Endodermal cell (in vitro differentiated cells): Measurements from ENCODE around the gene OPN1SW. TPM values are rescaled to one million over a fixed set of nuclear protein-coding genes. Genes with fewer than 3 reads are reported as not detected.

Source experiments
- DNase-seq: peaks from one replicate; pipeline ENCODE4 v3.0.0-alpha.2; 2017
- H3K27ac ChIP-seq: 2 replicates; pipeline ENCODE4 v1.5.1; 2013; ENCODE audit warnings: mild to moderate bottlenecking, low read depth, low read length, moderate library complexity
- H3K27me3 ChIP-seq: 2 replicates; pipeline ENCODE4 v1.6.1; 2013; ENCODE audit warnings: mild to moderate bottlenecking, low read length, moderate library complexity; ENCODE audit not compliant: insufficient read depth, control insufficient read depth, poor library complexity, severe bottlenecking
- H3K36me3 ChIP-seq: 2 replicates; pipeline ENCODE4 v1.7.0; 2013; ENCODE audit warnings: mild to moderate bottlenecking, low read length, moderate library complexity; ENCODE audit not compliant: control insufficient read depth, insufficient read depth
- H3K4me1 ChIP-seq: one replicate; pipeline ENCODE4 v1.7.0; 2013; ENCODE audit warnings: low read length; ENCODE audit not compliant: control insufficient read depth, insufficient read depth
- H3K4me3 ChIP-seq: 2 replicates; pipeline ENCODE4 v1.5.1; 2013; ENCODE audit warnings: mild to moderate bottlenecking, low read length, moderate library complexity
- H3K9ac ChIP-seq: 2 replicates; pipeline ENCODE4 v1.6.1; 2013; ENCODE audit warnings: mild to moderate bottlenecking, low read length, moderate library complexity; ENCODE audit not compliant: poor library complexity, severe bottlenecking; ENCODE audit errors: extremely low read depth
- H3K9me3 ChIP-seq: 2 replicates; pipeline ENCODE4 v1.6.1; 2013; ENCODE audit warnings: mild to moderate bottlenecking, low read length, moderate library complexity; ENCODE audit not compliant: control insufficient read depth
- H3K27ac Mint-ChIP-seq: 2 replicates; pipeline ENCODE4 v1.8.0; 2020; ENCODE audit warnings: mixed read lengths
- H3K27me3 Mint-ChIP-seq: 2 replicates; pipeline ENCODE4 v1.8.0; 2021; ENCODE audit warnings: mild to moderate bottlenecking, mixed read lengths; ENCODE audit not compliant: insufficient read depth
- H3K36me3 Mint-ChIP-seq: 2 replicates; pipeline ENCODE4 v1.8.0; 2020; ENCODE audit warnings: low read depth, mixed read lengths
- H3K4me1 Mint-ChIP-seq: 2 replicates; pipeline ENCODE4 v1.8.0; 2020; ENCODE audit warnings: mixed read lengths
- H3K4me3 Mint-ChIP-seq: 2 replicates; pipeline ENCODE4 v1.8.0; 2020; ENCODE audit warnings: mild to moderate bottlenecking, moderate library complexity, mixed read lengths
- H3K9me3 Mint-ChIP-seq: 2 replicates; pipeline ENCODE4 v1.8.0; 2020; ENCODE audit warnings: mild to moderate bottlenecking, mixed read lengths
- WGBS, 2 experiments: methylation state at CpG; one replicate each; pipeline versions ENCODE4 v1.1.5 to v1.1.7; 2013; ENCODE audit warnings: missing lambda C conversion rate in 2 of 2, mixed read lengths in 1 of 2; ENCODE audit not compliant: insufficient coverage in 1 of 2, insufficient read length in 1 of 2; 5-methylcytosine and 5-hydroxymethylcytosine counted together
- total RNA-seq, 2 donors: library from RNA; stranded (reverse); fragmentation: NEBNext Ultra II Directional in 1 of 2; extraction: Animal tissue kit (Norgen Biotek cat#: 25700) in 1 of 2; gene quantifications; 2 replicates in 1 of 2; 3 replicates in 1 of 2; pipeline ENCODE4 v1.2.1, GENCODE V29; 2021
- TF ChIP-seq, protein P1 (sequence below): fragments of 200-600 bp; sonication (generic); conservative IDR thresholded peaks from 2 replicates; pipeline ENCODE4 v1.5.0; 2021; ENCODE audit warnings: antibody characterized with exemption, mild to moderate bottlenecking

Gene OPN1SW
- total RNA-seq, 2 donors from 2014 or later = not detected

DNA sequence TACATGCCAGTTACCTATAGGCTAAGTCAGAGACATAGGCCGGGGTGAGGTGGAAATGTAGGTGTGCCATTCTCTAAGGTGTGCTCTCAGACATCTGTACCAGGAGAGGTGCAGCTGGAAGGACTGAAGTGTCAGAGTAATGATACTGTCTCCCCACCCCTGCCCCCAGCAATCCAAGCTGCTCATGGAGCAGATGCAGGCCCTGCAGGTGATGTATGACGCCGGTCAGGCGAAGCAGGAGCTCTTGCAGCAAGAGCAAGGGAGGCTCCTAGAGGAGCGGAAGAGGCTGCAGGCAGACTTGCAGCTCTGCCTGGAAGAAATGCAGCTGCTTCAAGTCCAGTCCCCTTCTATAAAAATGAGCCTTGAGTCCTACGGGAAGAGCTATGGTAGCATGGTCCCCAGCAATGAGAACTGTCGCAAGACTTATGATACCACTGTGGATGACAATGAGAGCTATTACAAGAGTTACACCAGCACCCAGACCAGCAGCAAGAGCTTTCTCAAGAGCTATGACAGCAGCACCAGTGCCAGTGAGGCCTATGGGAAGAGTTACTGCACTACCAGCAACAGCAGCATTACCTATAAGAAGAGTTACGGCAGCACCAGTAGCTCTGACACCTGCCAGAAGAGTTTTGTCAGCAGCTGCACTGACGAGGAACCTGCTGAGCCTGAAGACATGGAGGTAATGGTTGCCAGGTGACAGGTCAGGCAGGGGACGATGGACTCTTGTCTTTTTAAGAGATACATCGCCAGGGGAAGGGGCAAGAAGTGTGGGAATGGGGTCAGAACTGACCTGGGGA lies 36.2 kb upstream of the OPN1SW start:
- TF ChIP-seq, protein P1, sequence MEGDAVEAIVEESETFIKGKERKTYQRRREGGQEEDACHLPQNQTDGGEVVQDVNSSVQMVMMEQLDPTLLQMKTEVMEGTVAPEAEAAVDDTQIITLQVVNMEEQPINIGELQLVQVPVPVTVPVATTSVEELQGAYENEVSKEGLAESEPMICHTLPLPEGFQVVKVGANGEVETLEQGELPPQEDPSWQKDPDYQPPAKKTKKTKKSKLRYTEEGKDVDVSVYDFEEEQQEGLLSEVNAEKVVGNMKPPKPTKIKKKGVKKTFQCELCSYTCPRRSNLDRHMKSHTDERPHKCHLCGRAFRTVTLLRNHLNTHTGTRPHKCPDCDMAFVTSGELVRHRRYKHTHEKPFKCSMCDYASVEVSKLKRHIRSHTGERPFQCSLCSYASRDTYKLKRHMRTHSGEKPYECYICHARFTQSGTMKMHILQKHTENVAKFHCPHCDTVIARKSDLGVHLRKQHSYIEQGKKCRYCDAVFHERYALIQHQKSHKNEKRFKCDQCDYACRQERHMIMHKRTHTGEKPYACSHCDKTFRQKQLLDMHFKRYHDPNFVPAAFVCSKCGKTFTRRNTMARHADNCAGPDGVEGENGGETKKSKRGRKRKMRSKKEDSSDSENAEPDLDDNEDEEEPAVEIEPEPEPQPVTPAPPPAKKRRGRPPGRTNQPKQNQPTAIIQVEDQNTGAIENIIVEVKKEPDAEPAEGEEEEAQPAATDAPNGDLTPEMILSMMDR = no peak
- no peak overlapping the region for H3K27ac Mint-ChIP-seq
- peaks cover 12% of the 10 kb centered on the region for H3K4me1 ChIP-seq
- no peak overlapping the region for H3K4me3 ChIP-seq
- WGBS, 2 experiments = 87 to 91% methylated on average over 10 to 11 of the region's 11 CpGs
- no peak overlapping the region for H3K27ac ChIP-seq
- H3K9me3 ChIP-seq = no peaks in the 10 kb centered on the region
- H3K27me3 ChIP-seq = no peaks in the 10 kb centered on the region
- no peaks in the 10 kb centered on the region for H3K4me1 Mint-ChIP-seq
- H3K27me3 Mint-ChIP-seq = no peaks in the 10 kb centered on the region
- no peak overlapping the region for H3K4me3 Mint-ChIP-seq
- H3K9me3 Mint-ChIP-seq = no peaks in the 10 kb centered on the region
- H3K9ac ChIP-seq = no peak overlapping the region
- H3K36me3 Mint-ChIP-seq = peaks cover 7% of the 10 kb centered on the region
- no peak for DNase-seq
- peaks cover 8% of the 10 kb centered on the region for H3K36me3 ChIP-seq

- peaks cover 12% of the 10 kb centered on the region for H3K4me1 ChIP-seq
- H3K27ac ChIP-seq = no peak overlapping the region
- no peak overlapping the region for H3K4me3 ChIP-seq
- H3K9me3 ChIP-seq = no peaks in the 10 kb centered on the region
- no peak overlapping the region for H3K9ac ChIP-seq
- H3K27ac Mint-ChIP-seq = no peak overlapping the region
- TF ChIP-seq, protein P1 = no peak
- no peak overlapping the region for H3K4me3 Mint-ChIP-seq
- H3K9me3 Mint-ChIP-seq = no peaks in the 10 kb centered on the region
- no peaks in the 10 kb centered on the region for H3K27me3 Mint-ChIP-seq
- DNase-seq = no peak
- no peaks in the 10 kb centered on the region for H3K4me1 Mint-ChIP-seq
- peaks cover 16% of the 10 kb centered on the region for H3K36me3 Mint-ChIP-seq
- no peaks in the 10 kb centered on the region for H3K27me3 ChIP-seq
- 93 to 100% methylated on average over 2 to 3 of the region's 3 CpGs for WGBS, 2 experiments
- peaks cover 13% of the 10 kb centered on the region for H3K36me3 ChIP-seq
Measured at GRCh38 chr7:128810997-128811396, 35.4 kb upstream of the OPN1SW start.

DNA sequence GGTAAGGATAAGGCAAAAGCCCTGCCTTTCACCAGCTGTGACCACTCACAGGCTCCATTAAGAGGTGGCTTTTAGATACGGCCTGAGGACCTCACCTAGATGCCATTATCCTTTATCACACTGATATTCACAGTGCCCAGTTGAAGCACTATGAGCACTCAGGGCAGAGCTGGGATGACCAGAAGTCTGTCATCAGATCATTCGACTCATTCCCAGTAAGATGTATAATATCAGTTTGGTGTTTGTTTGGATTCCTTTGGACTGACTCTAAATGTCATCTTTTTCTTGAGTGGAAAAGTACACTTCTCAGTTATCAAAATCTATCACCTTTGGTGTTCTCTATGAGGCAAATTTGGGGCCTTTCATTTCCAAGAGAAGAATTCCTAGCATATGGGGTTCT lies 34.9 kb upstream of the OPN1SW start:
- H3K4me3 ChIP-seq = no peak overlapping the region
- WGBS, 2 experiments = 93 to 100% methylated on average over 2 of the region's 2 CpGs
- H3K27ac ChIP-seq = no peak overlapping the region
- Mint-ChIP-seq H3K4me1 (no peaks in the 10 kb centered on the region), H3K27ac (no peak overlapping the region), H3K4me3 (no peak overlapping the region), H3K36me3 (peaks cover 21% of the 10 kb centered on the region), H3K9me3 (no peaks in the 10 kb centered on the region), H3K27me3 (no peaks in the 10 kb centered on the region)
- no peaks in the 10 kb centered on the region for H3K9me3 ChIP-seq
- TF ChIP-seq, protein P1 = no peak
- no peaks in the 10 kb centered on the region for H3K27me3 ChIP-seq
- H3K36me3 ChIP-seq = peaks cover 13% of the 10 kb centered on the region
- H3K9ac ChIP-seq = no peak overlapping the region
- peaks cover 12% of the 10 kb centered on the region for H3K4me1 ChIP-seq
- no peak for DNase-seq
